Ecto neural progenitor cell (in vitro differentiated cells): ENCODE data around the gene PRCC.

Source experiments
- DNase-seq: peaks from one replicate; pipeline ENCODE4 v3.0.0-alpha.2; 2018; ENCODE audit warnings: low spot score

Gene PRCC

DNA sequence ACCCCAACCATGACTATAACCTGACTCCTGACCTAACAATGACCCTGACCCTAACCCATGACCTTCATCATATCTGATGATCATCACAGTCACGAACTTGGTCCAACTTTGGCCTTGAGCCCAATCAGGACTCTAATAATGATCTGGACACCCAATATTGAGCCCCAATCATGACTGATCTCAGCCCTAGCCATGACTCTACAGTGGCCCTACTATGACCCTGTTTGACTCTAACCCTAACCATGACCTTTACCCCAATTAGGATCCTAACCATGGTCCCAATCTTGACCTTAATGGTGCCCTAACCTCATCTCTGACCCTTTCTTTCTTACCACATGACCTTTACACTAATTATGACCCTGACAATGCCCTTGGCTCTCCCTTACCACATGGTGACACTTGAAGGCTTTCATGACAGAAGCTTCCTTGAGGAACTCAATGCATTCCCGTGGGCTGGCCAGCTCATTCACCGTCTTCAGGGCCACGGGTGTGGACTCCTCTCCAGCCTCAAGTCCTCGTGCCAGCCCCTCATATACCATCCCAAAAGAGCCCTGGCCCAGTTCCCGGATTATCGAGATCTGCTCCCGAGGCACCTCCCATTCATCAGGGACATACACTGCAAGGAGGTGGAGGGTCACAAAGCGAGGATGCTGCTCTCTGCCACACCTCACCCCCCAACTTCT lies 75.4 kb downstream of the PRCC start:
- DNase-seq: no peak

DNA sequence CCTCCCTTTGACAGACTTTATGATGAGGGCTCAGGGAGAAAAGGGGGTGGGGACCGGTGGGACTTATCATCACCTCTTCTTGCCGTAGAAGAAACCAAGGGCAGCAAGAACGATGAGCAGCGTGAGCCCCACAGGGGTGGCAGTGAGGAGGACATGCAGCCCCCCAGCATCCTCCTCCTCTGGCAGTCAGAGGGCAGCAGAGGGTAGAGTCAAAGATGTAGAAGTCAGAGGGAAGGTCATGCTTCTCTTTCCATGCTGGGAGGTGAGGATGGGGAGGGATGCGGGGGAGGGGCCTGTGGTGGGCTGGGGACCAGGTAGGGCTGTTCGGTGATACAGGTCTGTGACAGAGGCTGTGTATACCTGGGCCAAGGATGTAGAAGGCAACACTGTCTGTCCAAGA lies 76.8 kb downstream of the PRCC start:
- DNase-seq: no peak

DNA sequence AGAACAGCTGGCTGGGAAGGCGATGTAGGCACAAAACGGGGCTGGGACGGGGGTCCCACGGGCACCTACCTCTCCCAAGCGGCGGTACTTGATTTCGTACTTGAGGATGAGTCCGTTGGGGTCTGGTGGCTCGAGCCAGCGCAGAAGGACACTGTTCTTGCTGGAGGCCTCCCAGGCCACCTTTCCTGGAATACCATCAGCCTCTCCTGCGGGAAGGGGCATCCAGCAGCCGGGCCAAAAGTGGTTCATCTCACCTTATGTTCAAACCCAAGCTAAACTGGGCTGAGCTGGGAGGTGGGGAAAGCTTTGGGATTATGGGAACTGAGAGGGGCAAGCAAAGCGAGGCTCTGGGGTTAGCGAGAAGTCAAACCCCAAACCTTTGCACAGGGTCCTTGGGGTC lies 77.3 kb downstream of the PRCC start:
- DNase-seq: no peak

DNA sequence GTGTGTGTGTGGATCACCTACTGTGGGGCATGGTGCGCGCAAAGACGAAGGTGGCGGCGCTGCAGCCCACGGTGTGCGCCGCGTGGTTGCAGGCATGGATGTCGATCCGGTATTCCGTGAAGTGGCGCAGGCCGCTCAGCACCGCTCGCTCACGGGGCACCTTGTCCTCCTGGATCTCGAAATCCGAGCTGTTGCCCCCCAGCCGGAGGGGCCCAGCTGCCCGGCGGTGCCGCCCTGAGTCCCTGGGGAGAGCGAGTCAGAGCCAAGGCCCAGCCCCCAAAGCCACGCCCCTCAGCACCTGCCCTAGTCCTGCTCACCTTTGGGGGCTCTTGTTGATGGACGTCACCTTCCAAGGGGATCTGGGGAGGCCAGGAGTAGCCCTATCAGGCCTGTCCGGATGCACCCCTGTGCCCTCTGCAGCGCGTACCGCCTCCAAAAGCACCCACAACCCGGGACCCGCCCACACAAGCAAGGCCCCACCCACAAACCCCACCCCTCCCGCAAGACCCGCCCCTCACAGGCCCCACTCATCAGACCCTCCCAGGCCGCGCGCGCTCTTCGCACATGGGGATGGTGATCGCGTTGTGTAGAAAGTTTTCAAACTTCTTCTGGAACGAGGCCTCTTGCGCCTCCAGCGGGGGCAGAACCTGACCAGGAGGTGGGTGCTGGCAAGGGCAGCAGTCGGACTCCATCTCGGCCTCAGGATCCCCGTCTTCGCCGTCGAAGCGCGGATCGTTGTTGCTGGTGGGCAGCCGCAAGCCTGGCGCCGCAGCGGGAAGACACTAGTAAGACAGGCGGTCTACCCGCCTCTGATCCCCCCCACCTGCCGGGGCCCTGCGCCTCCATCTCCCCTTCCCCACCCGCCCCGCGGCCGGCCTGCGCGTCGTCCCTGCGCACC lies 78.0 kb downstream of the PRCC start:
- DNase-seq: peak; percentile 61

DNA sequence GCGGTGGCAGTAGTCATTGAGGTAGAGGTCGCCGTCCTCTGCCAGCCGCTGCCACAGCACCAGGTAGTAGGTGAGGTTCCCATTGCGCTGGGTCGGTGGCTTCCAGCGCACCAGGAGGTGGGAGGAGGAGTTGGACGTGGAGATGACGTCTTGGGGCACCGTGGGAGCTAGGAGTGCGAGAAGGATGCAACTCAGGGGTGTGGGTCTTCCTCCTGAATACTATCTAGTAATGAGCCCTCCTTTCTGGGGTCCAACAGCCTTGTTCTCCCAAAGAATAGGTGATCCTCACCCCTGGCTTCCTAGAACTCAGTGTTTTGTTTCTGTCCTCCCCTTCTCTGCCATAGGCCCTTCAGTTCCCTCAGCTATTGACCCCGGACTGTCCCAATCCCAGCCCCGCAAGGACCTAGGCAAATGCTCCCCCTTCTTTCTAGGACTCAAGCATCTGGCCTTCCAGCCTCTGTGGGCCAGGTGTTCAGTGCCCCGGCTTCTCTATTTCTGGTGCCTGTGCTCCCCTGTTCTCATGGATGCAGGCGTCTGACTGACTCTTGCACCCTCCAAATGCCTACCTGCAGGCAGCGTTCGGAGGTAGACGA lies 78.7 kb downstream of the PRCC start:
- DNase-seq: no peak

DNA sequence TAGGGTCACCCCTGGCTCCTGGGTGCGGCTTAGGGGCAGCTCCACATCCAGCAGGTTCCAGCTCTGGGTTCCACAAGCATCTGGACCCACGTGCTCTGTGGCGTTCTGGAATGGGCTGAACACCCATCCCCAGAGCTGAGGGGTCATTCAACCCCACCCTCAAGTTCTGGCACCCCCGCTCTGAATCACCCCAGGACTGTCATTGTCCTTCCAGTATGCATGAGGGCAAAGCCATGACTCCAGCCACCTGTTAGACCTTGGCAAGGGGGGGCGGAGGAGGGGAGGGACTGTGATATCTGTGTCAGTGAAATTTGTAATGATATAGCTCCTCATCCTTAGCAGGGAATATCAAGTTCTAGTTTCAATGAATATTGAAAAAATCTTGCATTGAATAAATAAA lies 79.3 kb downstream of the PRCC start:
- no peak for DNase-seq

DNA sequence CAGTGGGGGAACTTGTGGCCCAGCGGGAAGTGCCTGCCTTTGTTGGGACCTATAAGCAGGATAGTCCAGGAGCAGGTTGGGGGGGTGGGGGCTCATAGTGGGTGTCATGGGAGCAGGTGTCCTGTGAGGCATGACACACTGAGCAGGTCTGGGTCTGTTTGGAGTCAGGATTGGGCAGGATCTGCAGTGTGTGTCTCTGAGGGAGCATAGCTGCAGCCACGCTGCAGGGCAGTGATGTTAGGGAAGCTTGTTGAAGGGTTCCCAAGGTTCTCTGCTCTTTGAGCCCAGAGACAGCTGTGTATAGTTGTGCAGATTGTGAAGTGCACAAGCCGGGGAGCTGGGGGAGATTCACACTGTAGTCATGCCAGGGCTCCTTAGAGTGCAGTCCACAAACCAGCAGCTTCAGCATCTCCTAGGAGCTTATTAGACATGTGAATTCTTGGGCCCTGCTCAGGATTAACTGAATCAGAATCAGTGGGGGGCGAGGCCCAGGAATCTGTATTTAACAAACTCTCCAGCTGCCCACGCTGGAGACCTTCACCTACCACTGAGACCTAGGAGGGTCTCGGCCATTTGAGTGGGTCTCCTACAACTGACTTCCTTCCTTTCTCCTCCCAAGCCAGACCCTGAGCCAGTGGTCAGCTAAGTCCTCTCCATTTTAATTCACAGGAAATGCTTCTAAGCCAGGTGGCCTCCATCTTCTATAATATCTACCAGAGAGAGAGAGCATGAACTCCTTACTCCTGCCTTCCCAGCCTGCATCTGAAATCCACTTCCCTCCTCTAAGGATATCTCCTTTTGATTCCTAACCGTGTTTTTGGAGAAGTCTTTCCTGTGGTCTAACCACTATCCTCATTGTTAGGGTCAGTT lies 80.5 kb downstream of the PRCC start:
- DNase-seq: no peak

DNA sequence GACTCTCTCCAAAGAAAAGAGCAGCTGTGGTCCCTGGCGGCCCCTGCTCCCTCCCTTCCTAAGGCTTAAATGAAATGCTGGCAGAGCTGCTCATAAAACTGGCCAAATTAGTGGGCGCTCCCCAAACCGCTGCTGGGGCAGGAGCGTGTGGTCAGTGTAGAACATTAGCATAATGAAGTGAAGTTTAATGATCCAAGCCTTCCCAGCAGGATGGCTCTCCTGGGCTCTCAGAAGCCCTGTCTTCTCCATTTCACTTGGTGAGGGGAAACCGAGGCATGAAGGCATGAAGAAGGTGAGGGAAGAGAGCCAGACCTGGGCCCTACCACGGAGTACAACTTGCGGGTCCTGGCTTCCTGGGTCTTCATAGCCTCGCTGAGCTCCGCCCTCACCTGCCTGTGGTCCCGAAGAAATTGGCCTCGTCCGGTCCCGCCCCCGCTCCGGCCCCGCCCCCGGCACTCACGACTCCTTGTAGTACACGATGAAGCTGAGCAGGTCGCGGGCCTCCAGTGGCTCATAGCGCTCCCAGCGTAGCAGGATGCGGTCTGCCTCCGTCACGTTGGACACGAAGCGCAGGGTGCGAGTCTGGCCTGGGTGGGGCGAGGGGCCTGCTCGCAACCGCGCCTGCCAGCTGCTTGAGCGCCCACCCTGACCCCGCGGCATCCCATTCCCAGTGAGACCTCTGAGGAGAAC lies 81.3 kb downstream of the PRCC start:
- DNase-seq: no peak

DNA sequence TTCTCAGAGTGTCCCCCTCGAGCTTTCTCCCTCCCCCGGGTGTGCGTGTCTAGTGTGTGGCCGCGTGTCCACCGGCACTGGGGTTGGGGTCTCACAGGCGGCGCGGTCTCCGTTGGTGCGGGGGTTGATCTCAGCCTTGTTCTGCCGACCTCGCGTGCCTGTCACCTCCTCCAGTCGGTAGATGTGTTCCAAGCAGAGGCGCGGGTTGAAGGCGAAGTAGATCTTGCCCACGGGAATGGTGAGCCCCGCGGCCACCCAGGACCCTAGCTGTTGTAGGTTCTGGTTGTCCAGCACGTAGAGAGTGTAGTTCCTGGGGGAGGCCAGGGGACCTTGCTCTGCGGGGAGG lies 81.8 kb downstream of the PRCC start:
- no peak for DNase-seq
